HG03108 (cell line): ENCODE data around the gene MEF2A.
A peak's percentile ranks its signal among the peaks of the same experiment; 100 is the strongest.

Source experiments
- ATAC-seq: cut with Tn5 transposase; IDR thresholded peaks from one replicate; pipeline ENCODE4 v1.9.1; 2021; ENCODE audit warnings: moderate library complexity; ENCODE audit not compliant: unreplicated experiment

The MEF2A gene

GRCh38 chr15:99562238-99562637, 3.5 kb upstream of the MEF2A start:
- ATAC-seq = no peak

- peak; percentile 25 for ATAC-seq
These were observed 1.3 kb upstream of the MEF2A start for GRCh38 chr15:99564221-99565048.

- peak; percentile 43 for ATAC-seq
These were observed 810 bp upstream of the MEF2A start for GRCh38 chr15:99565049-99565298.

GRCh38 chr15:99566157-99566897, 543 bp downstream of the MEF2A start:
- no peak for ATAC-seq

GRCh38 chr15:99568625-99569352, 3.0 kb downstream of the MEF2A start:
- no peak for ATAC-seq

- ATAC-seq = no peak
These were observed 5.5 kb downstream of the MEF2A start for GRCh38 chr15:99571299-99571698.

- no peak for ATAC-seq
These were observed 8.3 kb downstream of the MEF2A start for GRCh38 chr15:99574048-99574447.

GRCh38 chr15:99574502-99574901, 8.7 kb downstream of the MEF2A start:
- ATAC-seq = no peak

- no peak for ATAC-seq
These were observed 13.0 kb downstream of the MEF2A start for GRCh38 chr15:99578809-99579208.

GRCh38 chr15:99580076-99580475, 14.3 kb downstream of the MEF2A start:
- no peak for ATAC-seq

GRCh38 chr15:99582508-99582960, 16.8 kb downstream of the MEF2A start:
- no peak for ATAC-seq

- ATAC-seq = no peak
These were observed 18.4 kb downstream of the MEF2A start for GRCh38 chr15:99584081-99584600.

- no peak for ATAC-seq
These were observed 20.3 kb downstream of the MEF2A start for GRCh38 chr15:99586121-99586520.

- no peak for ATAC-seq
These were observed 24.0 kb downstream of the MEF2A start for GRCh38 chr15:99589801-99590200.

GRCh38 chr15:99590913-99591646, 25.3 kb downstream of the MEF2A start:
- peak; percentile 57 for ATAC-seq

- ATAC-seq = no peak
These were observed 26.5 kb downstream of the MEF2A start for GRCh38 chr15:99592145-99592791.

- no peak for ATAC-seq
These were observed 27.3 kb downstream of the MEF2A start for GRCh38 chr15:99593070-99593469.

- ATAC-seq = no peak
These were observed 29.1 kb downstream of the MEF2A start for GRCh38 chr15:99594916-99595315.

GRCh38 chr15:99598296-99598695, 32.5 kb downstream of the MEF2A start:
- ATAC-seq = no peak

- no peak for ATAC-seq
These were observed 38.0 kb downstream of the MEF2A start for GRCh38 chr15:99603828-99604227.
